Glomerular endothelial cell (primary cell): ENCODE results near the gene RAB4A. TPM values are rescaled to one million over a fixed set of nuclear protein-coding genes. Genes with fewer than 3 reads are reported as not detected.
"Not testable (repeated sequence)": the region's sequence is repeated elsewhere in the genome, so short reads cannot be mapped to it uniquely, and the experiment has no call there.

Experiments
- DNase-seq: peaks from one replicate; pipeline ENCODE4 v3.0.0-alpha.2; 2011; ENCODE audit warnings: low read depth, low spot score; ENCODE audit errors: extremely low read depth
- total RNA-seq: library from RNA; depleted of rRNA; stranded (reverse); fragments of >200 nt; gene quantifications from 2 replicates; pipeline ENCODE4 v1.2.3, GENCODE V29; 2015

Gene RAB4A
- total RNA-seq, 1 donor from 2014 or later, result 24.3 TPM

GRCh38 chr1:229271448-229272159, 693 bp downstream of the RAB4A start:
- no peak for DNase-seq

GRCh38 chr1:229272164-229273158, 1.6 kb downstream of the RAB4A start:
- DNase-seq, result no peak

- DNase-seq, result no peak
Observed at GRCh38 chr1:229273507-229274232, 2.8 kb downstream of the RAB4A start.

- DNase-seq, result no peak
Observed at GRCh38 chr1:229275005-229275404, 4.1 kb downstream of the RAB4A start.

GRCh38 chr1:229278120-229278741, 7.3 kb downstream of the RAB4A start:
- no peak for DNase-seq

GRCh38 chr1:229279242-229279641, 8.3 kb downstream of the RAB4A start:
- DNase-seq, result no peak

- no peak for DNase-seq
Observed at GRCh38 chr1:229280037-229280828, 9.3 kb downstream of the RAB4A start.

GRCh38 chr1:229280921-229281320, 10.0 kb downstream of the RAB4A start:
- DNase-seq, result no peak

GRCh38 chr1:229281339-229281926, 10.5 kb downstream of the RAB4A start:
- DNase-seq, result no peak

- no peak for DNase-seq
Observed at GRCh38 chr1:229282295-229282823, 11.4 kb downstream of the RAB4A start.

- DNase-seq, result no peak
Observed at GRCh38 chr1:229283183-229283611, 12.3 kb downstream of the RAB4A start.

GRCh38 chr1:229284887-229285286, 14.0 kb downstream of the RAB4A start:
- no peak for DNase-seq

- no peak for DNase-seq
Observed at GRCh38 chr1:229285440-229285839, 14.5 kb downstream of the RAB4A start.

- DNase-seq, result no peak
Observed at GRCh38 chr1:229286099-229286766, 15.3 kb downstream of the RAB4A start.

GRCh38 chr1:229287267-229287666, 16.4 kb downstream of the RAB4A start:
- no peak for DNase-seq

GRCh38 chr1:229288516-229288915, 17.6 kb downstream of the RAB4A start:
- no peak for DNase-seq

GRCh38 chr1:229291686-229292085, 20.8 kb downstream of the RAB4A start:
- DNase-seq, result not testable (repeated sequence)

- no peak for DNase-seq
Observed at GRCh38 chr1:229293528-229294204, 22.8 kb downstream of the RAB4A start.
